Epithelial cell of umbilical artery (primary cell): ENCODE data around the gene UGT2B17. TPM values are rescaled to one million over a fixed set of nuclear protein-coding genes. Genes with fewer than 3 reads are reported as not detected.

Source experiments
- total RNA-seq: library from RNA; depleted of rRNA; stranded (reverse); fragments of >200 nt; gene quantifications from 2 replicates; pipeline ENCODE4 v1.2.3, GENCODE V29; 2014

UGT2B17 gene
- not detected in 2 replicates for total RNA-seq

GRCh38 chr4:68576272-68577125 lies at the start of gene UGT2B17:
TSS of gene UGT2B17 (minus strand) at chr4:68576322. CDS start at chr4:68568484, 7,838 bp downstream.

Other genes starting within 250 kb of the UGT2B17 start
- gene YTHDC1, start 226.2 kb downstream of the UGT2B17 start, total RNA-seq: 32.5 and 36.9 TPM in 2 replicates
- gene TMPRSS11E, start 128.9 kb downstream of the UGT2B17 start, total RNA-seq: not detected in 2 replicates
- gene UGT2B15, start 94.3 kb upstream of the UGT2B17 start, total RNA-seq: not detected in 2 replicates
- gene UGT2B10, start 239.7 kb upstream of the UGT2B17 start, total RNA-seq: not detected in 2 replicates